GM18499 (cell line): Measurements from ENCODE around the gene CCL2.

Experiments
- ATAC-seq: cut with Tn5 transposase; IDR thresholded peaks from one replicate; pipeline ENCODE4 v1.9.1; 2021; ENCODE audit warnings: moderate number of reproducible peaks; ENCODE audit not compliant: insufficient read depth, unreplicated experiment

The CCL2 gene

DNA sequence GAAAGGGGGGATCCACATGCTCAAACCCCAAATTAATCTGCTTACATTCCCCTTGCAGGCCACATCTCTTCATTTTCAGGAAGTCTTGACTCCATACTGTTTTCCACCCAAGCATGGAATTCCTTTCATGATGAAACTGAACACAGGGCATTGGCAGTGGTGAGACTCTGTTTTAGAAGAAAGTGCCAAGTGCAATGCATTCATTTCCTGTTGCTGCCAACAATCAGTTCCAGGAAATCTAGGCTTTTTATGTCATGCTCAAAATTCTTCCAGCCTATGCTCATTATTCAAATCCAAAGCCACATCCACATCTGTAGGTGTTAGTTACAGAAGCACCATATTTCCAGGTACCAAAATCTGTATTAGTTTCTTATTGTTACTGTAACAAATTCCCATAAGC, 4.1 kb downstream of the CCL2 start:
- ATAC-seq: no peak

DNA sequence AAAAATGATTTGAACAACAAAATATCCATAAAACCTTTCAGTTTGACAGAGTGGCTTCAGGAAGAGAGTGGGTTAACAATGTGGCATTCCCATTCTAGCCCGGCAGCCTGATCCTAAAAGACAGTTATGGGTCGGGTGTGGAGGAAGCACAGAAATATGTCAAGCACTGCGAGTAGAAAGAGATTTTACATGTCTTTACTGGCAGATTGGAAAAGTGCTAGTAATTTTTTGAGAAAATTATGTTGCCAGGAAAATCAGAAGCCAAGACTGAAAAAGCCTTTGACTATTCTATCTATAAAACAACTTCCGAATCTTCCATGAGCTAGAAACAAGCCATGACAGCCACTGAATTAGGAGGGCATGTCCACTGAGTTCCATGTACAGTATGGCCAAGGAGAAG, 5.8 kb downstream of the CCL2 start:
- no peak for ATAC-seq

DNA sequence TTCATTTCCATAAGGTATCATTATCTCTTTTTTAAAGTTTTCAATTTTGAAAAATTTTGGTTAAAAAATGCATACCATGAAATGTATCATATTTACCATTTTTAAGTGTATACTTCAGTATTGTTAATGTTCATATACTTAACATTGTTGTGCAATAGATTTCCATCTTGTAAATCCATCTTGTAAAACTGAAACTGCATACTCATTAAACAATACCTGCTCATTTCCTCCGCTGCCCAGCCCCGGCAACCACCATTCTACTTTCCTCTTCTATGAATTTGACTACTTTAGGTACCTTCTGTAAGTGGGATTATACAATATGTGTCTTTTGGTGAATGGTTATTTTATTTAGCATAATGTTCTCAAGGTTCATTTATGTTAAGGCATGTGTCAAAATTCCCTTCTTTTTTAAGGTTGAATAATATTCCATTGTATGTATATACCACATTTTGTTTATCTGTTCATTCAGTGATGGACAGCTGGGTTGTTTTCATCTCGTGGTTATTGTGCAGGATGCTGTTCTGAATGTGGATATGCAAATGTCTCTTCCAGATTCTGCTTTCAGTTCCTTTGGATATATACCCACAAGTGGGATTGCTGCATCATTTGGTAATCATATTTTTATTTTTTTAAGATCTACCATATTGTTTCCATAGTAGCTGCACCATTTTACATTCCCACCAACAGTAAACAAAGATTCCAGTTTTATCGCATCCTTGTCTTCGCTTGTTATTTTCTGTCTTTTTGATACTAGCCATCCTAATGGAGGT, 6.7 kb downstream of the CCL2 start:
- ATAC-seq: no peak

- no peak for ATAC-seq
Observed at GRCh38 chr17:34265711-34266110, 10.6 kb downstream of the CCL2 start.

GRCh38 chr17:34269969-34270368, 14.9 kb downstream of the CCL2 start, which contains the start of gene CCL7:
Gene CCL7, plus strand, starts transcription at chr17:34270221. Its CDS starts 70 bp downstream, at chr17:34270291.
- no peak for ATAC-seq

DNA sequence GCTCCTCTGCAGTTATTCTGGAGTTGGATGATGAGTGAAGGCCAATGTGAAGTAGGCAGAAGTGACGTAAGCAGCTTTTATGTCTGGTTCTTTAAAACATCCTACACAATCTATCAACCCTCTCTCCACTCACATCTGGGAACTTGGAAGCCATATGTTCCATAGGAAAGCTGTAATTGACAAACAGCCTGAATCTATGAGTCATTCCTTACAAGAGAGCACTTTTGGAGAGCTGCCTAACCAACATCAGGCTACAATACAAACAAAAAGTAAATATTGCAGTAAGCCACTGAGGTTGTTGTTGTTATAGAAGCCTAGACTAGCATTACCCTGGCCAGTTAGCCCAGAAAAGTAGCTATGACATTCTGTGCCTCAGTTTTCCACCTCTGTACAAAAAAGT, 20.8 kb downstream of the CCL2 start:
- ATAC-seq: no peak

GRCh38 chr17:34276826-34277225, 21.7 kb downstream of the CCL2 start:
- ATAC-seq: no peak

- ATAC-seq: no peak
Observed at GRCh38 chr17:34283571-34283970, 28.5 kb downstream of the CCL2 start.

GRCh38 chr17:34285286-34285792, 30.3 kb downstream of the CCL2 start, which contains the start of gene CCL11:
Gene CCL11, plus strand, starts transcription at chr17:34285742. Its CDS starts 67 bp downstream, at chr17:34285809.
- ATAC-seq: no peak

GRCh38 chr17:34287875-34288274, 32.8 kb downstream of the CCL2 start:
- ATAC-seq: no peak

DNA sequence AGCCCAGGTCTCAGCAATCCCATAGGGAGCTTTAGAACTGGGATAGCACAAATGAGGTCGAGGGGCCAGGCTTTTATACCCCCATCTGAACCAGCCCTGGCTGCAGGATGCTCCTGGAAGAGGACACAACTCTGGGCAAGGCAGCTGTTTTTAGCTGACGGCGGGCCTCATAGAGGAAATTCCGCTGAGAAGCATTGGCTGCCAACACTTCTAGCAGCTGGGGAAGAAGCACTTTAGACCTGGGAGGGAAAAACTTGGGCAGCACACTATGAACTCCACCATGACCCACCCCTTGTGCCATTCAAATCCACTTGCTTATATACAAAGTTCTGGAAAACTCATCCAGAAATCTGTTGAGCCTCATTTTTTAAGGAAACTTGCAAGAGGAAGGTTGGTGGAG, 35.5 kb downstream of the CCL2 start:
- ATAC-seq: no peak

- no peak for ATAC-seq
Observed at GRCh38 chr17:34291721-34292348, 36.8 kb downstream of the CCL2 start.

DNA sequence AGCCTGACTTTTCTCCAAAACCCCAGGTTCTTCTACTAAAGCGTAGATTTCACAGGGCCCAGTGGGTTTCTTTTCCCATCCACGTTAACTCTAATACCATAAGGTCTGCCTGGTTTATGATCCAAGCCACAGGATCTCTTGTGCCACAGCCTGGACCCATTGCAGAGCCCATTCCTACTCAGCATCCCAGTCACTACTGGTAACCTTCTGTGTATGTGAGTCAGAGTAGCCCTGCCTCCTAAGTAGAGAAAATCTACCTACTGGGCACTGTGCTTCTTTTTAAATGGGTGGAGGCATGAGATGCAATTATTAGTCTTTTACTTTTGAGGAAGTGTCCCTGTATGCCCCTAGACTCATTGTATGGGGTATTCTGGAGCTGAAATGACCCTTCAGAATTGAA, 43.9 kb downstream of the CCL2 start:
- no peak for ATAC-seq

GRCh38 chr17:34299956-34300577, 45.0 kb downstream of the CCL2 start:
- ATAC-seq: no peak

GRCh38 chr17:34300652-34301370, 45.7 kb downstream of the CCL2 start:
- ATAC-seq: no peak

DNA sequence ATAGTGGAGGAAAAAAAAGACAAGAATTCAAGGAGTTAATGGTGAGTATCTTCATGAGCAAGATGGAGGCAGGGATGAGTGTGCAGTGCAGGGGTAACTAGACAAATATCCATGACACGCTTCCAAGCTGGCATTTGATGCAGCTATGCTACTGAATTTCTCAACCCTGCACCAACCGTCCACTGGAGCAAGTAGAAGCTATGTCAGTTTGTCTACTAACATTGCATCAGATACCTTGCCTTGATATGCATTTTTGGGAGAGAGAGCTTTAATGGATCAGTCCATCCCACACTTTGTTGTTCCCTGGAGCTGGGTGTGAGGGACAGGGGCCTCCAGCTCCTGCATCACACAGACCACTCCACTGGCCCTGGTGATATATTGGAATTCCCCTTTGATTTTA, 46.9 kb downstream of the CCL2 start:
- ATAC-seq: no peak

DNA sequence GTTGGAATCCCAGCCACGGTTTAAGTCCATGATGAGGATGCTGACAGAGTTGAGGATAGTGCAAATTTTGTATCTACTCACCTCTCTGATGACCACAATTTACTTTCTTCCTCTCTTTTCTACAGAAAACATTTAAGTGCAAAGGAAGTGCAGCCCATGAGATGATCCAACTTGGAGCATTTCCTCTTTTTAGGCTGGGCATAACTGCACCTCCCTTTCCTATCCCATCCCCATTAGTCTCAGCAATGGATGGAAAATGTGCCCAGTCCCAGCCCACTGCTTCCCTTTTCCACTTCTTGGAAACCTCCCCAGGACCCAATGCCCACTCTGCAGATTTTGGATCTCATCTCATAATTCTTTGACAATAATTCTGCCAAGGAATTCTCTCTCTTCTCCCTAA, 47.6 kb downstream of the CCL2 start:
- no peak for ATAC-seq

- ATAC-seq: no peak
Observed at GRCh38 chr17:34303606-34304005, 48.5 kb downstream of the CCL2 start.

GRCh38 chr17:34305061-34305460, 50.0 kb downstream of the CCL2 start:
- ATAC-seq: no peak

DNA sequence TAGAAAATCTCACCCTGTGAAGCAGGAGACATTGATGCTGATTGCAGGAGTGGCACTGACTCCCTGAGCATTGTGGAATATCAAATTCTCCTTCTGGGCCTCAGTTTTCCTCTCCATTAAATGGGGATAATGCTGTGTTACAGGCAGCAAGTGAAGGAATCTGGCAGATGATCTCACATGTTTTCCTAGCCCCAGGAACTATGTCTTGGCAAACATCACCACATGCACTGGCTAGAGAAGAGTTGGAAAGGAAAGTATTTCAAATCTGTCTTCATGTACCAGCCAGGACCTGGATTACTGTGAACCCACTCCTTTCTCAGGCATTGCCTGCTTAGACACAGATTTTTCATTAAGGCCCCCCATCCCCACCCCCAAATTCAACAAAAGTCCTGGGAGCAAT, 50.5 kb downstream of the CCL2 start:
- ATAC-seq: no peak

- no peak for ATAC-seq
Observed at GRCh38 chr17:34306466-34306865, 51.4 kb downstream of the CCL2 start.
